ENCODE results near the gene FAM193A. TPM values are rescaled to one million over a fixed set of nuclear protein-coding genes. Genes with fewer than 3 reads are reported as not detected.

FAM193A gene
- polyA plus RNA-seq, 1 experiment: 5.9 TPM

DNA sequence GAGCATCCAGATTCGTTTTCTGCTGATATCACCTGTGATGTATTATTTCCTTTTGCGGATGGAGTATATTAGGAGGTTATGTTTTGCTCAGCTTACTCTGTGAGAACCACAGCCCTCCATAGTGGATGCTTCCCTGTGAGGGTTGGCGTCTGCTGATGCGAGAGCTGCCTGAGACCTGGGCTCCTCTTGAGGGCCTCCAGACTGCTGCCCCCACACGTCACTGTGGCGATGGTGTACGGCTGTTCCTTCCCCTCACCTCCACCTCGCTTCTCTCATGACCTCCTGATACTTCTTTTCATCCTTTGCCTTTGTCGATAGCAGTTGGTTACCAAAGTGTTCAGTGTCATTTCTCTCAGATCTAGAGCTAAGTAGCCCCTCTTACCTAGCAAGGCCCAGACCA is 148.0 kb downstream of the FAM193A start:
- ChIA-PET POLR2A (no interaction called here), CTCF (no interaction called here)
- Histone ChIP-seq H3K9me3 (ENCODE audit: control insufficient read depth, insufficient read depth, low read length) (no peaks in the 10 kb centered on the region; the same call in 1 of the 2 replicates), H3K27me3 (ENCODE audit: control insufficient read depth, insufficient read depth, low read length) (no peaks in the 10 kb centered on the region), H3K27ac (ENCODE audit: low read depth, low read length) (no peak overlapping the region), H3K4me3 (ENCODE audit: low read depth, low read length) (no peak overlapping the region)
- DNase-seq (ENCODE audit: low read depth, low spot score): no peak
- TF ChIP-seq, protein P1, sequence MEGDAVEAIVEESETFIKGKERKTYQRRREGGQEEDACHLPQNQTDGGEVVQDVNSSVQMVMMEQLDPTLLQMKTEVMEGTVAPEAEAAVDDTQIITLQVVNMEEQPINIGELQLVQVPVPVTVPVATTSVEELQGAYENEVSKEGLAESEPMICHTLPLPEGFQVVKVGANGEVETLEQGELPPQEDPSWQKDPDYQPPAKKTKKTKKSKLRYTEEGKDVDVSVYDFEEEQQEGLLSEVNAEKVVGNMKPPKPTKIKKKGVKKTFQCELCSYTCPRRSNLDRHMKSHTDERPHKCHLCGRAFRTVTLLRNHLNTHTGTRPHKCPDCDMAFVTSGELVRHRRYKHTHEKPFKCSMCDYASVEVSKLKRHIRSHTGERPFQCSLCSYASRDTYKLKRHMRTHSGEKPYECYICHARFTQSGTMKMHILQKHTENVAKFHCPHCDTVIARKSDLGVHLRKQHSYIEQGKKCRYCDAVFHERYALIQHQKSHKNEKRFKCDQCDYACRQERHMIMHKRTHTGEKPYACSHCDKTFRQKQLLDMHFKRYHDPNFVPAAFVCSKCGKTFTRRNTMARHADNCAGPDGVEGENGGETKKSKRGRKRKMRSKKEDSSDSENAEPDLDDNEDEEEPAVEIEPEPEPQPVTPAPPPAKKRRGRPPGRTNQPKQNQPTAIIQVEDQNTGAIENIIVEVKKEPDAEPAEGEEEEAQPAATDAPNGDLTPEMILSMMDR (IDR thresholded peaks at IDR 0.05; ENCODE audit: low read depth, low read length): no peak

DNA sequence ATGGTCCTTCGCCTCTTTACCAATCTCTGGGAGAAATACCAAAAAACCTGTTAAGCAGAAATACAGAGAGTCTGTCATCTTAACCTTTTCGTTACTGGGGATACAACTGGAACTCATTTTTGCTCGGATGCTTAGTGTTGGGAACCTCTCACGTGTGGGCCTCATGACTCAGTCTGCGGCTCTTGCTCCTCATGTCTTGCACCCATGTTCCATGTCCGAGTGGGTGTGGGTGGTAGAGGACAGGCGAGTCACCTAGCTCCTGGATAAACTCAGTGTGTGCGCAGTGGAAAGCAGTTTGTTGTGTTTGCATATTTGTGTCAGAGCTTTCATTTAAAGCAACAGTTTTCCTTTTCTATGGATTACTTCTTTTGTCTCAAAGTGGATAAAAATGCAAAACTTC is 149.1 kb downstream of the FAM193A start:
- POLR2A ChIA-PET: no interaction called here
- no peaks in the 10 kb centered on the region for H3K27me3 ChIP-seq (ENCODE audit: control insufficient read depth, insufficient read depth, low read length)
- no peak overlapping the region for H3K27ac ChIP-seq (ENCODE audit: low read depth, low read length)
- no peaks in the 10 kb centered on the region; the same call in 1 of the 2 replicates for H3K9me3 ChIP-seq (ENCODE audit: control insufficient read depth, insufficient read depth, low read length)
- H3K4me3 ChIP-seq (ENCODE audit: low read depth, low read length): no peak overlapping the region
- CTCF ChIA-PET: no interaction called here
- TF ChIP-seq, protein P1 (IDR thresholded peaks at IDR 0.05; ENCODE audit: low read depth, low read length): no peak
- no peak for DNase-seq (ENCODE audit: low read depth, low spot score)

DNA sequence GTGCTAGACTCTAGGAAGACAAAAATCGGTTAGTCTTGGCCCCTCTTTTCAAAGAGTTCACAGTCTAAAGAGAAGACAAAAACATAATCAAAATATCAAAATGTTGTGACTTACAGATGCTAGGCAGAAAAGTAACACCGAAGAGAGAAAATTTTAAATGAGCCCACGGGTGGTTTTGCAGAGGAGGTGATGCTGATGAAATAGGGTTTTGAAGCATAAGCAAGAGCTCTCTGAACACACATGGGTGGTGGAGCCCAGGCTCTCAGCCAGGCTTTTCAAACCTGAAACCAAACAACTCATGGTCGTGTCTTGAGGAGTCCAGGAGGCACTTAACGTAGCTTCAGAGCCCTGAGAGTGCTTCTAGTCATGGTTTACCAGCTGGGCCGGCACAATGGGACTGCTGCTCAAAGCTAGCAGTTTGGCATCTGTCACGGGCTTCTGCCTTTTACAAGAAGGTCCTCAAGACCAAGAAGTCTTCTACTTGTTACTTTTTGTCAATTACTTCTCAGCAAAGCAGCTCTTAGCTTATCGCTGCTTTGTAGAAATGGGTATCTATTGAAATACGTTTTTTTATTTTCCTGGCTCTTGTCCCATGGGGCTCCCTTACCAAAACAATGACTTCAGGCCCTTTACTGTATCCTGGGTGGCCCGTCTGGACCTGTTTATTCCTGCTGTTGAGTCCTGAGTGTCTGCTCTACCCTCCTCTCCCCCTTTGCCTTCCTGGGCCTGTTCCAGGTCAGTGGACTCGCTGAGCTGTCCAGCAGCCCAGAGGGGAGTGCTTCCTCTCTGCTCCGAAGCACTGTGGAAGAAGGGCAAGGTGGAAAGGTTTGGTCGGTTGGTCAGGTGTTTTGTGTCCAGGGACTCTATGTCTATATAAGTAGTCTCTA is 150.2 kb downstream of the FAM193A start:
- H3K27ac ChIP-seq (ENCODE audit: low read depth, low read length): no peak overlapping the region
- CTCF ChIA-PET: no interaction called here
- POLR2A ChIA-PET: interaction anchor here (0.6 kb wide), 1 partner anchor 12 kb away, joined by 4 read pairs; no protein-coding TSS in a partner anchor

DNA sequence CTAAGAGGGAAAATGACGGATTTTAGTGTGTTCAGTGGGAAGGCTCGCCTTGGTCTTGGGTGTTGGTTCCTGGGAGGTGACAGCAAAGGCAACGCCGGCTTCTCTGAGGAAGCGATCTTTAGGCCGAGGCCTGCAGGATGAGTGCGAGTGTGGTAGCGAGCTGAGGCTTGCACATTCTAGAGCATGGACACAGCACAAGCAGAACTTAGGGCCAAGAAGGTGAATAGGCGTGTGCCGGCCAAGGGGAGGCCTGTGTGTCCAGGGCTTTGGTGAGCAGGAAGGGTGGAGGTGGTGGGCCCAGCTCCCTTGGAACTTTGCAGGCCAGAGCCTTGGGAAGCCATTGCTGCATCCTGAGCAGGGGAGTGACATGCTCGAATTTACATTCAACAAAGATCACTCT is 151.8 kb downstream of the FAM193A start:
- Histone ChIP-seq H3K27ac (ENCODE audit: low read depth, low read length) (no peak overlapping the region), H3K9me3 (ENCODE audit: control insufficient read depth, insufficient read depth, low read length) (no peaks in the 10 kb centered on the region; the same call in 1 of the 2 replicates), H3K4me3 (ENCODE audit: low read depth, low read length) (no peak overlapping the region), H3K27me3 (ENCODE audit: control insufficient read depth, insufficient read depth, low read length) (no peaks in the 10 kb centered on the region)
- DNase-seq (ENCODE audit: low read depth, low spot score): no peak
- TF ChIP-seq, protein P1 (IDR thresholded peaks at IDR 0.05; ENCODE audit: low read depth, low read length): no peak
- ChIA-PET POLR2A (no interaction called here), CTCF (no interaction called here)

More for the DNA sequence above, 150.2 kb downstream of the FAM193A start:
- DNase-seq (ENCODE audit: low read depth, low spot score): no peak
- TF ChIP-seq, protein P1 (IDR thresholded peaks at IDR 0.05; ENCODE audit: low read depth, low read length): no peak
- Histone ChIP-seq H3K9me3 (ENCODE audit: control insufficient read depth, insufficient read depth, low read length) (no peaks in the 10 kb centered on the region; the same call in 1 of the 2 replicates), H3K4me3 (ENCODE audit: low read depth, low read length) (no peak overlapping the region), H3K27me3 (ENCODE audit: control insufficient read depth, insufficient read depth, low read length) (no peaks in the 10 kb centered on the region)

DNA sequence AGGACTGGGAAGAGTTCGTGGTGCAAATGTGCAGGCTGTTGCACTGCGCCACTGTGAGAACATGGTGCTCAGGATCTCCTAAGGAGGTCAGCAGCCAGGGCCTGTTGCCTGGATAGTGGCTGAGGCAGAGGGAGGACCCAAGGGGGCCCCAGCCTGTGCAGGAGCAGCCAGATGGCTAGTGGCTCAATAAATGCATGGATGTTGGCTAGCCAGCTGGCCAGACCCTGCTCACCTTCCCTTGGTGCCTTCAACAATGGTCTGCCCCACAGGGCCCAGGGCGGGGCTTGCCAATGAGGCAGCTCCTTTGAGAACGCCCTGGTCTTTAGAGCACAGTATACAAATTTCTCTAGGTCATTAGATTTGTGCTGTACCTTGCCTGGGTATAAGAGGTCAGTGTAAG is 152.2 kb downstream of the FAM193A start:
- Histone ChIP-seq H3K9me3 (ENCODE audit: control insufficient read depth, insufficient read depth, low read length) (no peaks in the 10 kb centered on the region; the same call in 1 of the 2 replicates), H3K27me3 (ENCODE audit: control insufficient read depth, insufficient read depth, low read length) (no peaks in the 10 kb centered on the region), H3K4me3 (ENCODE audit: low read depth, low read length) (no peak overlapping the region), H3K27ac (ENCODE audit: low read depth, low read length) (no peak overlapping the region)
- ChIA-PET CTCF (no interaction called here), POLR2A (no interaction called here)
- DNase-seq (ENCODE audit: low read depth, low spot score): no peak
- TF ChIP-seq, protein P1 (IDR thresholded peaks at IDR 0.05; ENCODE audit: low read depth, low read length): no peak

Measured in AG04450 (cell line).